GM12865 (cell line): ENCODE measurements around the gene NMNAT1.

Experiments
- DNase-seq: peaks from one replicate; pipeline ENCODE4 v3.0.0; 2010; ENCODE audit warnings: low read depth
- H3K4me3 ChIP-seq: 2 replicates; pipeline ENCODE4 v1.5.1; 2011; ENCODE audit warnings: mild to moderate bottlenecking, low read depth, low read length, control low read depth
- TF ChIP-seq, protein P1 (sequence below): IDR thresholded peaks from 2 replicates; pipeline ENCODE4 v1.5.1; 2011; ENCODE audit warnings: low read length, control low read depth, low read depth, inconsistent platforms; ENCODE audit not compliant: insufficient read depth; ENCODE audit errors: missing control alignments

The NMNAT1 gene

DNA sequence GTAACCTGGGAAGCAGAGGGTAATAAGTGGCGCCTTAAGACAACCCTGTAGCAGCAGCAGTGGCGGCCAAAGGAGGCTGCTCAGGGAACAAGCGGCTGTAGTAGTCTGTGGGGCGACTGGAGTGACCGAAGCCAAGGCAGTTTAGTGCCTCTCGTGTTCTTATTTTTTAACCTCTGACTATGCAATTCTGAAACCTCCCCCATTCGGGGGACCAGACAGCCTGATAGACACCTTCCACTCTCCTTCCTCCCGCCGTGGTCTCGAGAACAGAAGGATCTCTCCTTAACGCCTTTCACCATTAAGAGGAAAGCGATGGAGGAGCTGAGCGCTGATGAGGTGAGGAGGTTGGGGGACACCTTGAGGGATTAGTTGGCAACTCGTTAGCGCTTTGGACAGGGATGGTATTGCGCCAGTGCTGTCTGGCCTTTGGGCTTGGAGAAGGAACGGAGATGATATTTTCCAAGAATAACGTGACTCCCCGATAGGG is 90.1 kb downstream of the NMNAT1 start:
- peak overlapping the region; percentile 94 for H3K4me3 ChIP-seq
- TF ChIP-seq, protein P1, sequence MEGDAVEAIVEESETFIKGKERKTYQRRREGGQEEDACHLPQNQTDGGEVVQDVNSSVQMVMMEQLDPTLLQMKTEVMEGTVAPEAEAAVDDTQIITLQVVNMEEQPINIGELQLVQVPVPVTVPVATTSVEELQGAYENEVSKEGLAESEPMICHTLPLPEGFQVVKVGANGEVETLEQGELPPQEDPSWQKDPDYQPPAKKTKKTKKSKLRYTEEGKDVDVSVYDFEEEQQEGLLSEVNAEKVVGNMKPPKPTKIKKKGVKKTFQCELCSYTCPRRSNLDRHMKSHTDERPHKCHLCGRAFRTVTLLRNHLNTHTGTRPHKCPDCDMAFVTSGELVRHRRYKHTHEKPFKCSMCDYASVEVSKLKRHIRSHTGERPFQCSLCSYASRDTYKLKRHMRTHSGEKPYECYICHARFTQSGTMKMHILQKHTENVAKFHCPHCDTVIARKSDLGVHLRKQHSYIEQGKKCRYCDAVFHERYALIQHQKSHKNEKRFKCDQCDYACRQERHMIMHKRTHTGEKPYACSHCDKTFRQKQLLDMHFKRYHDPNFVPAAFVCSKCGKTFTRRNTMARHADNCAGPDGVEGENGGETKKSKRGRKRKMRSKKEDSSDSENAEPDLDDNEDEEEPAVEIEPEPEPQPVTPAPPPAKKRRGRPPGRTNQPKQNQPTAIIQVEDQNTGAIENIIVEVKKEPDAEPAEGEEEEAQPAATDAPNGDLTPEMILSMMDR: no peak
- DNase-seq: peak; percentile 24
